PFSK-1 (cell line): Measurements from ENCODE around the gene ASTL.

Experiments
- FOXP2 ChIP-seq: optimal IDR thresholded peaks from 2 replicates; pipeline ENCODE3; 2011; ENCODE audit warnings: borderline replicate concordance, control low read depth, inconsistent platforms; ENCODE audit not compliant: insufficient read depth; ENCODE audit errors: extremely low read length, extremely low read depth
- POLR2AphosphoS5 ChIP-seq: IDR thresholded peaks from 2 replicates; pipeline ENCODE4 v1.6.1; 2012; ENCODE audit warnings: low read depth, mild to moderate bottlenecking, control low read depth, low read length, moderate library complexity
- REST ChIP-seq, 2 experiments: IDR thresholded peaks; 2 replicates each; pipeline versions ENCODE4 v1.6.1 to v1.8.0; 2011 to 2012; ENCODE audit warnings: low read depth in 2 of 2, low read length in 2 of 2, control low read depth in 1 of 2, inconsistent platforms in 1 of 2, mild to moderate bottlenecking in 1 of 2, moderate library complexity in 1 of 2; ENCODE audit not compliant: insufficient read depth in 1 of 2
- SIN3A ChIP-seq: IDR thresholded peaks from 2 replicates; pipeline ENCODE4 v1.6.1; 2012; ENCODE audit warnings: mild to moderate bottlenecking, low read length, moderate library complexity, borderline replicate concordance; ENCODE audit not compliant: insufficient read depth
- TAF1 ChIP-seq: IDR thresholded peaks from 2 replicates; pipeline ENCODE4 v1.6.1; 2012; ENCODE audit warnings: low read length, control low read depth, borderline replicate concordance; ENCODE audit not compliant: insufficient read depth

The ASTL gene

DNA sequence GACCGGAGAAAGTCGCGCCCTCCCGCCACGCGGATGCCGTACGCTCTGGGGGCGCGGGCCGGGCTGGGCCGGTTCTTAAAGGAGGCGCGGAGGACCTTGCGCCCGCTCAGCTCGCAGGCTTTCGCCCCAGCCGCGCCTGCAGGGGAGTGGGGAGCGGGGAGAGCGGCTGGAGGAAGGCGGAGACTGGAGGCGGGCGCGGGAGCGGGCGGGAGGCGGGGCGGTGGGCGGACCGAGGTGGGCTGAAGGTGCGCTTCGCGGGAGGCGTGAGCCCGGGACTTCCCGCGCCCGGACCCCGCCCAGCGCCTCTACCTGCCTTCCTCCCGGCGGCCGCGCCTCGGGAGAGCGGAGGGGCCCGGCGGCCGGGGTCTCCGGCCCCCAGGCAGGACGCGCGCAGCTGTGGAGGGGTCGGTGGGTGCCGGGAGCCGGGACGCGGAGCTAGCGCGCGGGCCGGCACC is 21.9 kb downstream of the ASTL start, which contains the start of gene ADRA2B:
ADRA2B (minus strand) TSS at position 148 of the 455 bp plus-strand sequence. CDS start 422 bp downstream, outside the sequence.
- TF ChIP-seq SIN3A (no peak), REST (IDR thresholded peaks at IDR 0.05; ENCODE audit: insufficient read depth in 1 of 2, low read depth in 2 of 2, low read length in 2 of 2) (no peak), TAF1 (no peak), FOXP2 (no peak)

GRCh38 chr2:96115631-96116423 is 22.5 kb downstream of the ASTL start:
- no peak for TF ChIP-seq SIN3A
- TF ChIP-seq POLR2AphosphoS5 = no peak
- TF ChIP-seq FOXP2 = no peak
- TF ChIP-seq REST (IDR thresholded peaks at IDR 0.05; ENCODE audit: insufficient read depth in 1 of 2, low read depth in 2 of 2, low read length in 2 of 2) = no peak
- no peak for TF ChIP-seq TAF1

DNA sequence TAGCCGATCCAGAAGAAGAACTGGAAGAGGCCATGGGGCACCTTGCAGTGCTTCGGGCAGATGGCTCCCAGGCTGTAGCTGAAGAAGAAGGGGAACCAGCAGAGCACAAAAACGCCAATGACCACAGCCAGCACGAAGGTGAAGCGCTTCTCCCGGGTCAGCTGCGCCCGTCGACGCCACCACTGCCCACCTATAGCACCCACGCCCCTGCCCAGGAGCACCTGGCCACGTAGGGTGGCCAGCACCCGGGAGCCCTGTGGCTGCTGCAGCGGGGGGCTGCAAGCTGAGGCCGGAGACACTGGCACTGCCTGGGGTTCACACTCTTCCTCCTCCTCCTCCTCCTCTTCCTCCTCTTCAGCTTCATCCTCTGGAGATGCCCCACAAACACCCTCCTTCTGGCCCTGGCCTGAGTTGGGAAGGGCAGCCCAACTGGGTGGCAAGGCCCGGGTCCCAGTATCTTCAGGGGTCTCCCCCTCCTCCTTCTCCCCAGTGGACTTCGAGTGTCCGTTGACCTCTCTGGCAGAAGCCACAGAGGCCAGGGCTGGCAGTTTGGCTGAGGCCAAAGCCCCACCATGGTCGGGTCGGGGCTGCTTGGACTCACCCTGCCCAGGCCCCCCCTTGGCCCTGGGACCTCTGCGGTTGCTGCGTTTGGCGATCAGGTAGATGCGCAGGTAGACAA is 23.3 kb downstream of the ASTL start:
- TF ChIP-seq TAF1 (no peak), SIN3A (no peak), POLR2AphosphoS5 (no peak), FOXP2 (no peak), REST (IDR thresholded peaks at IDR 0.05; ENCODE audit: insufficient read depth in 1 of 2, low read depth in 2 of 2, low read length in 2 of 2) (no peak)

- TF ChIP-seq TAF1 (no peak), SIN3A (no peak), FOXP2 (no peak), REST (IDR thresholded peaks at IDR 0.05; ENCODE audit: insufficient read depth in 1 of 2, low read depth in 2 of 2, low read length in 2 of 2) (no peak), POLR2AphosphoS5 (no peak)
These were observed 23.8 kb downstream of the ASTL start for GRCh38 chr2:96114546-96114902.

DNA sequence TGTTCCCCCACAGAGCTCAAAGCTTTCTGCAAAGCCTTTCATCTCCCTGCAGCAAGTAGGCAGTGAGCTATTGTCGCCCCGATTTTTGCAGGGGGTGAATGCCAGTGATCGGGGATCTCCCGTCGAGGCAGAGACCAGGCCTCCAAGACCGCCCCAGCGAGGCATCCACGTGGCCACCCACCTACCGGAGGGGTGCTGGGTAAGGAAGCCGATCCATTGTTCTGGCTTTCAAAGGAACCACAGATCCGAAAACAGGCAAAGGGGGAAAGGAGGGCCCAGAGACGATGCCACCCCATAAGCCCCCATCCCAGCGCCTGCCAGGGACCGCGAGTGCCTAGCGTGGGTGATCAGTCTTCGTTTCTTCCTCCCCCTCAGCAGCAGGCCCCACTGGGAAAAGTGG is 24.4 kb downstream of the ASTL start:
- no peak for TF ChIP-seq FOXP2
- no peak for TF ChIP-seq REST (IDR thresholded peaks at IDR 0.05; ENCODE audit: insufficient read depth in 1 of 2, low read depth in 2 of 2, low read length in 2 of 2)
- no peak for TF ChIP-seq SIN3A
- no peak for TF ChIP-seq POLR2AphosphoS5
- no peak for TF ChIP-seq TAF1
